ENCODE results near the gene SLC16A4.

Gene SLC16A4

GRCh38 chr1:110326826-110327225, 64.0 kb downstream of the SLC16A4 start:
- DNase-seq (ENCODE audit: low spot score): no peak

- no peak for DNase-seq (ENCODE audit: low spot score)
Measured at GRCh38 chr1:110324667-110325066, 66.2 kb downstream of the SLC16A4 start.

DNA sequence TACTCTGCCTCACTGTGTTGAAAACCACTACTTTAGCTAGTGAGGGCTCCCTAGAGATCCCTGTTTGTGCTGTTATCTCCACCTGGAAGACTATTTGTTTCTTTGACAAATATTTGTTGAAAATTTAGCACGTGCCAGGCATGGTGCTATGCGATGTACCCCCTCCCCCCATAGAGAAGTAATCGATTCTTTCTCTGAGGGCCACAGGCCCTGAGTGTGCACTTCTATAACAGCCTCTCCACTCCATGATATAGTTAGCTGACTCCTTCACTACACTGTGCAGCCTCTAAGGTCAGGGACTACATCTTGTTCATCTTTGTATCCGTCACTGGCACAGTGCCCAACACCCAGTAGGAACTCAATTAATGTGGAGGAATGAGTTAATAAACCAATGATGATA, 69.0 kb downstream of the SLC16A4 start:
- DNase-seq (ENCODE audit: low spot score): no peak

DNA sequence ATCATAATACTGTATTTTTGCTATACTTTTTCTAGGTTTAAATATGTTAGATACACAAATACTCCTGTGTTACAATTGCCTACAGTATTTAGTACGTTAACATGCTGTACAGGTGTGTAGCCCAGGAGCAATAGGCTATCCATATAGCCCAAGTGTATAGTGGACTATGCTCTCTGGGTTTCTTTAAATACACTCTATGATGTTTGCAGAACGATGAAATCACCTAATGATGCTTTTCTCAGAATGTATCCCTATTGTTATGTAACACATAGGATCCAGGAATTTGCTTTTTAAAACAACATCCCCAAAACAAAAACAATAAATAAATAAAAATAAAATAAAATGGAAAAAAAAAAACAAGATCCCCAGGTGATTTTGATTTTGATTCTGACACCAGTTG, 69.8 kb downstream of the SLC16A4 start:
- DNase-seq (ENCODE audit: low spot score): no peak

- DNase-seq (ENCODE audit: low spot score): no peak
Measured at GRCh38 chr1:110320168-110320518, 70.7 kb downstream of the SLC16A4 start.

GRCh38 chr1:110319332-110320167, 71.3 kb downstream of the SLC16A4 start:
- DNase-seq (ENCODE audit: low spot score): no peak

- DNase-seq (ENCODE audit: low spot score): no peak
Measured at GRCh38 chr1:110318046-110318445, 72.8 kb downstream of the SLC16A4 start.

DNA sequence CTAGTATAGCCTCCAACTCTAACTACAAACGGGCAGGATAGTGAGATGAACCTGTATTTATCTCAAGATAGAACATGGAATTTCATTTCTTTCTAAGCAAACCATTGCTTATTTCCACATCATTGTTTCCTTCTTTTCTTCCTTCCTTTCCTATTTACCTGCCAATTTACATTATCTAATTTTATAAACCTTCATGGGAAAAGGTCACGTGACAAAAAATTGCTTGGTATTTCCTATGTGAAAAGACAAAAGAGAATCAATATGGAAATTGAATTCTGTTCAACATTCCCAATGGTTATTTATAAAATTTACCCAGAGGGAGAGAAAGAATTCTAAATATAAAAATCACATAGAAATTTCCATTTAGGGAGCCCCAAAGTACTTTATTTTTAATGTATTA, 74.1 kb downstream of the SLC16A4 start:
- no peak for DNase-seq (ENCODE audit: low spot score)
